SK-N-MC (cell line): Measurements from ENCODE around the gene DCT.

Experiments used
- EZH2 ChIP-seq: fragments of 200-600 bp; sonication (generic); IDR thresholded peaks from one replicate; pipeline ENCODE4 v1.6.1; 2017; ENCODE audit warnings: antibody characterized with exemption
- POLR2AphosphoS5 ChIP-seq: IDR thresholded peaks from 2 replicates; pipeline ENCODE4 v1.6.1; 2012; ENCODE audit warnings: mild to moderate bottlenecking, low read depth, low read length, borderline replicate concordance

DNA sequence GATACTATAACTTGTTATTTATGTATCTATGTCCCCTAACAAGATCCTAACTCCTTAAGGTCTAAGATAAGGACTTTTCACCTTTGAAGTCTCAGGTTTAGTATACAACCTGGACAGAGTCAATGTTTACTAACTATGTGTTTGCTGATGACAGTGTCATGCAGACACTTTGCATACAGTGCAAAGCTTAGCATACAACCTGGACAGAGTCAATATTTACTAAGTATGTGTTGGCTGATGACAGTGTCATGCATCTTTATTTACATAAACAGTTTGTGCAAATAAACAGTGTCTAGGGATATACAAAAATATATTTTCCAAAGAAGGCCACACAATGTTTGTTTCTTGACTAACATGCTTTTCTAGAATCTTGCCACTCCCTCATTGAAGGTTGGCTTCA lies 34.7 kb downstream of the DCT start:
- TF ChIP-seq EZH2 (no peak), POLR2AphosphoS5 (no peak)
